A549 (cell line): ENCODE data around the gene CMTR1.

Experiments
- CEBPB ChIP-seq, 2 experiments: fragments of >200 bp in 1 of 2; sonication (Bioruptor Twin) in 1 of 2; formaldehyde crosslinking in 1 of 2; IDR thresholded peaks; 2 replicates each; pipeline ENCODE4 v1.6.1; 2012 to 2016
- EHMT2 ChIP-seq: fragments of 200-600 bp; sonication (generic); IDR thresholded peaks from 2 replicates; pipeline ENCODE4 v1.6.1; 2016; ENCODE audit warnings: antibody characterized with exemption, low read depth, mild to moderate bottlenecking, moderate library complexity
- KDM5A ChIP-seq: fragments of 200-600 bp; sonication (generic); IDR thresholded peaks from 2 replicates; pipeline ENCODE4 v1.6.1; 2016; ENCODE audit warnings: antibody characterized with exemption, mild to moderate bottlenecking
- PHF8 ChIP-seq: fragments of 200-600 bp; sonication (generic); IDR thresholded peaks from 2 replicates; pipeline ENCODE4 v1.6.1; 2016; ENCODE audit warnings: low read depth, mild to moderate bottlenecking, antibody characterized with exemption, moderate library complexity, borderline replicate concordance
- POLR2A ChIP-seq: IDR thresholded peaks from 2 replicates; pipeline ENCODE4 v1.6.1; 2012; ENCODE audit warnings: mild to moderate bottlenecking, low read length
- POLR2AphosphoS2 ChIP-seq: conservative IDR thresholded peaks from 2 replicates; pipeline ENCODE4 v1.6.1; 2012; ENCODE audit warnings: low read length, improper control_type of control experiment, inconsistent platforms
- RAD21 ChIP-seq, 2 experiments: fragments of >200 bp in 1 of 2; sonication (Bioruptor Twin) in 1 of 2; formaldehyde crosslinking in 1 of 2; IDR thresholded peaks in 1 of 2; conservative IDR thresholded peaks in 1 of 2; 2 replicates in 1 of 2; 3 replicates in 1 of 2; pipeline ENCODE4 v1.6.1; 2012 to 2018; ENCODE audit warnings: inconsistent platforms in 1 of 2
- RCOR1 ChIP-seq: fragments of 150-350 bp; IDR thresholded peaks from 2 replicates; pipeline ENCODE4 v1.6.1; 2014; ENCODE audit warnings: antibody characterized with exemption, low read length, low read depth
- TFCP2L1 ChIP-seq: fragments of 250-450 bp; sonication (Bioruptor Pico); IDR thresholded peaks from 2 replicates; pipeline ENCODE4 v1.5.0; 2021; ENCODE audit warnings: mild to moderate bottlenecking
- TF ChIP-seq, protein P1 (sequence below): fragments of >200 bp; sonication (Bioruptor Twin); formaldehyde crosslinking; IDR thresholded peaks from 3 replicates; pipeline ENCODE4 v1.5.1; 2016
- TF ChIP-seq, protein P2 (sequence below): fragments of 150-350 bp; IDR thresholded peaks from 2 replicates; pipeline ENCODE4 v1.6.1; 2014; ENCODE audit warnings: low read depth, mild to moderate bottlenecking, low read length
- TF ChIP-seq, protein P3 (sequence below): fragments of 250-450 bp; sonication (Bioruptor Pico); IDR thresholded peaks from 2 replicates; pipeline ENCODE4 v1.5.0; 2020; ENCODE audit warnings: low read depth, mild to moderate bottlenecking, moderate library complexity

DNA sequence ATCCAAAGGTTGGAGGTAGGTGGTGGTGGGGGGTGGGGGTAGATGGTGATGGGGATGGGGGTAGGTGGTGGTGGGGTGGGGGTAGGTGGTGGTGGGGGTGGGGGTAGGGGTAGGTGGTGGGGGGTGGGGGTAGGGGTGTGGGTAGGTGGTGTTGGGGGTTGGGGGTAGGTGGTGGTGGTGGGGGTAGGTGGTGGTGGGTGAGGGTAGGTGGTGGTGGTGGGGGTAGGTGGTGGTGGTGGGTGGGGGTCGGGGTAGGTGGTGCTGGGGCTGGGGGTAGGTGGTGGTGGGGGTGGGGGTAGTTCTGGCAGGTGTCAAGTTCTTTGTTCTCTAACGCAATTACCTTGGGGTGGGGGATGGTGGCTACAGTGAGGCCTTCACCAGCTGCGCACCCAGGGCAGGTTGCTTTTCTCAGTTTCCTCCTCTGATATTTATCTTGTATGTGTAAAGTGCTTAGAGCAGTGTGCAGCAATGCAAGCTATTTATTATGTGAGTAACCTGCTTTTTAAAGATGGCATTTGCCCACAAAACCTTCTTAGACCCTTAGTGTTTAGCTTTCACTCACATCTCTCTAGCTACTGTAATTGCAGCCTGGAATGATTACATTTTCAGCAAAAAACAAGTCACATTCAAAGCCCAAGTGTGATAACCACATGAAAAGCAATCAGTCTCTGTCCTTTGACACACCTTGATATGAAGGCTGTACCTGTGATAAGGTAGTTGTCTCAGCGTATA lies 74.8 kb downstream of the CMTR1 start:
- no peak for TF ChIP-seq EHMT2
- TF ChIP-seq, protein P1, sequence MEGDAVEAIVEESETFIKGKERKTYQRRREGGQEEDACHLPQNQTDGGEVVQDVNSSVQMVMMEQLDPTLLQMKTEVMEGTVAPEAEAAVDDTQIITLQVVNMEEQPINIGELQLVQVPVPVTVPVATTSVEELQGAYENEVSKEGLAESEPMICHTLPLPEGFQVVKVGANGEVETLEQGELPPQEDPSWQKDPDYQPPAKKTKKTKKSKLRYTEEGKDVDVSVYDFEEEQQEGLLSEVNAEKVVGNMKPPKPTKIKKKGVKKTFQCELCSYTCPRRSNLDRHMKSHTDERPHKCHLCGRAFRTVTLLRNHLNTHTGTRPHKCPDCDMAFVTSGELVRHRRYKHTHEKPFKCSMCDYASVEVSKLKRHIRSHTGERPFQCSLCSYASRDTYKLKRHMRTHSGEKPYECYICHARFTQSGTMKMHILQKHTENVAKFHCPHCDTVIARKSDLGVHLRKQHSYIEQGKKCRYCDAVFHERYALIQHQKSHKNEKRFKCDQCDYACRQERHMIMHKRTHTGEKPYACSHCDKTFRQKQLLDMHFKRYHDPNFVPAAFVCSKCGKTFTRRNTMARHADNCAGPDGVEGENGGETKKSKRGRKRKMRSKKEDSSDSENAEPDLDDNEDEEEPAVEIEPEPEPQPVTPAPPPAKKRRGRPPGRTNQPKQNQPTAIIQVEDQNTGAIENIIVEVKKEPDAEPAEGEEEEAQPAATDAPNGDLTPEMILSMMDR: no peak
- TF ChIP-seq RCOR1: no peak
- TF ChIP-seq, protein P2, sequence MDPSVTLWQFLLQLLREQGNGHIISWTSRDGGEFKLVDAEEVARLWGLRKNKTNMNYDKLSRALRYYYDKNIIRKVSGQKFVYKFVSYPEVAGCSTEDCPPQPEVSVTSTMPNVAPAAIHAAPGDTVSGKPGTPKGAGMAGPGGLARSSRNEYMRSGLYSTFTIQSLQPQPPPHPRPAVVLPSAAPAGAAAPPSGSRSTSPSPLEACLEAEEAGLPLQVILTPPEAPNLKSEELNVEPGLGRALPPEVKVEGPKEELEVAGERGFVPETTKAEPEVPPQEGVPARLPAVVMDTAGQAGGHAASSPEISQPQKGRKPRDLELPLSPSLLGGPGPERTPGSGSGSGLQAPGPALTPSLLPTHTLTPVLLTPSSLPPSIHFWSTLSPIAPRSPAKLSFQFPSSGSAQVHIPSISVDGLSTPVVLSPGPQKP: no peak
- no peak for TF ChIP-seq RAD21 (conservative IDR thresholded peaks at IDR 0.05 in 1 of 2, IDR thresholded peaks at IDR 0.05 in 1 of 2)
- no peak for TF ChIP-seq POLR2A
- no peak for TF ChIP-seq POLR2AphosphoS2
- no peak for TF ChIP-seq TFCP2L1 (CRISPR knock-in tag)
- no peak for TF ChIP-seq KDM5A
- TF ChIP-seq CEBPB (IDR thresholded peaks at IDR 0.05): no peak
- TF ChIP-seq, protein P3, sequence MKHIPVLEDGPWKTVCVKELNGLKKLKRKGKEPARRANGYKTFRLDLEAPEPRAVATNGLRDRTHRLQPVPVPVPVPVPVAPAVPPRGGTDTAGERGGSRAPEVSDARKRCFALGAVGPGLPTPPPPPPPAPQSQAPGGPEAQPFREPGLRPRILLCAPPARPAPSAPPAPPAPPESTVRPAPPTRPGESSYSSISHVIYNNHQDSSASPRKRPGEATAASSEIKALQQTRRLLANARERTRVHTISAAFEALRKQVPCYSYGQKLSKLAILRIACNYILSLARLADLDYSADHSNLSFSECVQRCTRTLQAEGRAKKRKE: no peak
- TF ChIP-seq PHF8: no peak
